Activated CD8-positive, alpha-beta T cell treated with anti-CD3 and anti-CD28 coated beads for 36 hours (primary cell): Measurements from ENCODE around the gene EIF4G3. TPM values are rescaled to one million over a fixed set of nuclear protein-coding genes. Genes with fewer than 3 reads are reported as not detected.

Experiments
- ATAC-seq: fragments of 200-7000 bp; cut with Tn5 transposase; one replicate; pipeline ENCODE4 v1.10.0; 2021; ENCODE audit warnings: mild to moderate bottlenecking, moderate library complexity
- CTCF ChIA-PET: fragments of 350-600 bp; sonication (Branson Sonifier 250); formaldehyde crosslinking; loops from one replicate; lab custom pipeline; 2021; ENCODE audit warnings: antibody characterized with exemption; lab: Charles Lee
- POLR2A ChIA-PET: fragments of 350-600 bp; sonication (Branson Sonifier 250); formaldehyde crosslinking; loops from one replicate; lab custom pipeline; 2021; ENCODE audit warnings: antibody characterized with exemption; lab: Charles Lee
- DNase-seq: peaks from one replicate; pipeline ENCODE4 v3.0.0-alpha.2; 2020
- H3K27ac Mint-ChIP-seq: one replicate; pipeline ENCODE4 v1.8.0; 2021; ENCODE audit warnings: mild to moderate bottlenecking, mixed read lengths
- H3K27me3 Mint-ChIP-seq: one replicate; pipeline ENCODE4 v1.8.0; 2021; ENCODE audit warnings: mixed read lengths
- H3K36me3 Mint-ChIP-seq: one replicate; pipeline ENCODE4 v1.8.0; 2021; ENCODE audit warnings: low read depth, mixed read lengths
- H3K4me1 Mint-ChIP-seq: one replicate; pipeline ENCODE4 v1.8.0; 2021; ENCODE audit warnings: low read depth, mixed read lengths
- H3K4me3 Mint-ChIP-seq: one replicate; pipeline ENCODE4 v1.8.0; 2021; ENCODE audit warnings: mild to moderate bottlenecking, moderate library complexity, mixed read lengths
- H3K9me3 Mint-ChIP-seq: one replicate; pipeline ENCODE4 v1.8.0; 2021; ENCODE audit warnings: mixed read lengths
- intact Hi-C: fragments of 100-400 bp; cut with micrococcal nuclease; formaldehyde crosslinking; loops from one replicate; pipeline ENCODE4 v1.10.0; 2022
- total RNA-seq, 2 experiments: library from RNA; stranded (reverse); gene quantifications; one replicate each; pipeline ENCODE4 v1.2.3, GENCODE V29; 2021
- TF ChIP-seq, protein P1 (sequence below): fragments of 200-600 bp; IDR thresholded peaks from one replicate; pipeline ENCODE4 v1.8.0; 2022; ENCODE audit warnings: antibody characterized with exemption, mild to moderate bottlenecking

Gene EIF4G3, protein sequence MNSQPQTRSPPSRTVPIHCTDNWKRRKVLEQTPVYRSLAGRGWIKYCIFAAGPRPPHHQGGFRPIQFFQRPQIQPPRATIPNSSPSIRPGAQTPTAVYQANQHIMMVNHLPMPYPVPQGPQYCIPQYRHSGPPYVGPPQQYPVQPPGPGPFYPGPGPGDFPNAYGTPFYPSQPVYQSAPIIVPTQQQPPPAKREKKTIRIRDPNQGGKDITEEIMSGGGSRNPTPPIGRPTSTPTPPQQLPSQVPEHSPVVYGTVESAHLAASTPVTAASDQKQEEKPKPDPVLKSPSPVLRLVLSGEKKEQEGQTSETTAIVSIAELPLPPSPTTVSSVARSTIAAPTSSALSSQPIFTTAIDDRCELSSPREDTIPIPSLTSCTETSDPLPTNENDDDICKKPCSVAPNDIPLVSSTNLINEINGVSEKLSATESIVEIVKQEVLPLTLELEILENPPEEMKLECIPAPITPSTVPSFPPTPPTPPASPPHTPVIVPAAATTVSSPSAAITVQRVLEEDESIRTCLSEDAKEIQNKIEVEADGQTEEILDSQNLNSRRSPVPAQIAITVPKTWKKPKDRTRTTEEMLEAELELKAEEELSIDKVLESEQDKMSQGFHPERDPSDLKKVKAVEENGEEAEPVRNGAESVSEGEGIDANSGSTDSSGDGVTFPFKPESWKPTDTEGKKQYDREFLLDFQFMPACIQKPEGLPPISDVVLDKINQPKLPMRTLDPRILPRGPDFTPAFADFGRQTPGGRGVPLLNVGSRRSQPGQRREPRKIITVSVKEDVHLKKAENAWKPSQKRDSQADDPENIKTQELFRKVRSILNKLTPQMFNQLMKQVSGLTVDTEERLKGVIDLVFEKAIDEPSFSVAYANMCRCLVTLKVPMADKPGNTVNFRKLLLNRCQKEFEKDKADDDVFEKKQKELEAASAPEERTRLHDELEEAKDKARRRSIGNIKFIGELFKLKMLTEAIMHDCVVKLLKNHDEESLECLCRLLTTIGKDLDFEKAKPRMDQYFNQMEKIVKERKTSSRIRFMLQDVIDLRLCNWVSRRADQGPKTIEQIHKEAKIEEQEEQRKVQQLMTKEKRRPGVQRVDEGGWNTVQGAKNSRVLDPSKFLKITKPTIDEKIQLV (N-terminal part only)
- 10 to 100 TPM; 48.2 to 48.4 TPM for total RNA-seq

DNA sequence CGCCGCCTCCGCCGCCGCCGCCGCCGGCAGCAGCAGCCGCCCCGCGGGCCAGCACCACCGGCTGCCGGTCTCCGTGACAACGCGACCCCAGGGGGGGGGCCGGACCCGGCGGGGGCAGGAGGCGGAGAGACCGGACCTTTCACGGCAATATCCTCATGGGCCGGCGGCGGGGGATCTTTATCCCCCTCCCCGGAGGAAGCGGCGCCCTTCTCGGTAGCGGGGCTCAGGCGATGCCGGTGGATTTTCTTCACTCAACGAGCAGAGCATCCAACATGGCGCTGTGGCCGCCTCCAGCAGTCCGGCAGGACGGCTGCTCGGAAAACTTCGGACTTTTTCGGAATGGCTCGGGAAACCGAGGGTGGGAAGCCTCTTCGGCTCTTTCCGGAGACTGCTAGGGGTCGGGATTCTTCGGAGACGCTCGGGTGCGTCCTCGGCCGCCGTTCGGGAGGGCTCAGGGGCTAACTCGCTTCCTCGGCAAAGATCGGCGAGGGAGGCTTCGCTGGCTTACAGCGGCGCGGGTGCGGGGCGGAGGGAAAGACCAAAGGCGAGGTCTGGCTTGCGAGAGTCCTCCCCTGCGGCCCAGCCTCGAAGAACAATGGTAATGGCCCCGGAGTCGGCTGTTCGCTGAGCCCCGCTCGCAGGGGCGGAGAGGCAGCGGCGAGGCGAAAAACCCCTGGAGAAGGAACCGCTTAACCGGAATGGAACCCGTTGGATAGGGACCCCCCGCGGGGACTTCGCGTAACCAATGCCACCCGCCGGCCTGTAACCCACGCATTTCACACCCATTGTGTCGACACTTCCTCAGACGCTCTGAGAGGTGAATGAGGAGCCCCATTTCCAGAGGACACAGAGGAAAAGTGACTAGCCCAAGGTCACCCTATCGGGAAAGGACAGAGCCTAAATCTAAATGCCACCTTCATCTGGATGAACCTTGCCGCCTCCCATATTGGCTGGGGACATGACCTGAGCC lies at the start of gene EIF4G3:
TSS of gene EIF4G3 (minus strand) at position 312 of the 970 bp plus-strand sequence. CDS start 174,155 bp downstream, outside the sequence.
- ChIA-PET CTCF (interaction anchor here (2.1 kb wide), 1 partner anchor 480 kb away, joined by 8 read pairs; no protein-coding TSS in a partner anchor), POLR2A (no interaction called here)
- DNase-seq (peak; percentile 99), ATAC-seq (peak; percentile 98)
- H3K4me1 Mint-ChIP-seq = peaks cover 26% of the 10 kb centered on the region
- H3K36me3 Mint-ChIP-seq = peaks cover 20% of the 10 kb centered on the region
- no peaks in the 10 kb centered on the region for H3K27me3 Mint-ChIP-seq
- H3K9me3 Mint-ChIP-seq = no peaks in the 10 kb centered on the region
- intact Hi-C loops = no loop called here
- H3K4me3 Mint-ChIP-seq = peak within 1 kb of the TSS; percentile 81
- peak within 1 kb of the TSS; percentile 93 for H3K27ac Mint-ChIP-seq
- TF ChIP-seq, protein P1, sequence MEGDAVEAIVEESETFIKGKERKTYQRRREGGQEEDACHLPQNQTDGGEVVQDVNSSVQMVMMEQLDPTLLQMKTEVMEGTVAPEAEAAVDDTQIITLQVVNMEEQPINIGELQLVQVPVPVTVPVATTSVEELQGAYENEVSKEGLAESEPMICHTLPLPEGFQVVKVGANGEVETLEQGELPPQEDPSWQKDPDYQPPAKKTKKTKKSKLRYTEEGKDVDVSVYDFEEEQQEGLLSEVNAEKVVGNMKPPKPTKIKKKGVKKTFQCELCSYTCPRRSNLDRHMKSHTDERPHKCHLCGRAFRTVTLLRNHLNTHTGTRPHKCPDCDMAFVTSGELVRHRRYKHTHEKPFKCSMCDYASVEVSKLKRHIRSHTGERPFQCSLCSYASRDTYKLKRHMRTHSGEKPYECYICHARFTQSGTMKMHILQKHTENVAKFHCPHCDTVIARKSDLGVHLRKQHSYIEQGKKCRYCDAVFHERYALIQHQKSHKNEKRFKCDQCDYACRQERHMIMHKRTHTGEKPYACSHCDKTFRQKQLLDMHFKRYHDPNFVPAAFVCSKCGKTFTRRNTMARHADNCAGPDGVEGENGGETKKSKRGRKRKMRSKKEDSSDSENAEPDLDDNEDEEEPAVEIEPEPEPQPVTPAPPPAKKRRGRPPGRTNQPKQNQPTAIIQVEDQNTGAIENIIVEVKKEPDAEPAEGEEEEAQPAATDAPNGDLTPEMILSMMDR = no peak

DNA sequence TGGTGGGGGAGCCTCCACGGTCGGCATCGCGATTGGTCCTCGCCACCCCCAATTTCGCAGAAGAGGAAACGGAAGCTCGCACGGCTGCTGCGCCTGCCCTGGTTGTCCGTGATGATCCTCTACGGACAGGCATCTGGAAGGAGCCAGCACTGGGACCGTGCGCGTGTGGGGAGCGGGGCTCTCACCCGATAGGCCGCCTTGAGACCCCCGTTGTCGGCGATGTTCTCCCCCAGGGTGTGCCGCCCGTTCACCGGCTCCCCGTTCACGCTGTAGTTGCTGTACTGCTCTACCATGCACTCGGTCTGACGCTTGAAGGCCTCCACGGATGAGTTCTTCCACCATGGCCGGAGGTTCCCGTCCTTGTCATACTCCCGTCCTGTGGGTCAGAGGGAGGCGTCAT lies 48.4 kb upstream of the EIF4G3 start:
- Mint-ChIP-seq H3K27ac (no peak overlapping the region), H3K4me1 (no peaks in the 10 kb centered on the region), H3K9me3 (no peaks in the 10 kb centered on the region), H3K4me3 (no peak overlapping the region), H3K27me3 (no peaks in the 10 kb centered on the region), H3K36me3 (peaks cover 36% of the 10 kb centered on the region)
- ChIA-PET CTCF (interaction anchor here (1.4 to 1.8 kb wide), 2 partner anchors 45 to 144 kb away, joined by 4 to 13 read pairs; no protein-coding TSS in a partner anchor), POLR2A (no interaction called here)
- TF ChIP-seq, protein P1 = no peak
- DNase-seq (no peak), ATAC-seq (no peak)
- intact Hi-C loops = no loop called here

DNA sequence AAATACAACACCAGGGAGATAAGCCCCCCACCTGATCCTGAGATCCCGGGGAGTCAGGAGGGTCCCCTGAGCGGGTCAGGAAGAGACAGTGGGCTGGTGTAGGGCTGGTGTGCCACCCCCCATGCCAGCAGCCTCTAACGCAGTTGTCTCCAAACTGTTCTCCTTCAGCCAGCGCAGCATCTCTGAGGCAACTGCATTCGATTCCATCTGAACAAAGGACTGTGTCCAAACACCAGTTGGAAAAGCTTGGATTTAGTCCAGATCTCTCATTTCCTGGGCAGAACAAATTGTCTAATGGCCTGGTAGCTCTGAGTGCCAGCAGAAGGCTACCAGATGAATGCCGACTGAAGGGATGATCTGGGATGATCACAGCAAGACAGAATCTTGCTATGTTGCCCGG lies 44.1 kb upstream of the EIF4G3 start:
- POLR2A ChIA-PET = no interaction called here
- intact Hi-C loops = no loop called here
- Mint-ChIP-seq H3K9me3 (no peaks in the 10 kb centered on the region), H3K36me3 (peaks cover 30% of the 10 kb centered on the region), H3K27ac (no peak overlapping the region), H3K27me3 (no peaks in the 10 kb centered on the region), H3K4me1 (peaks cover 2% of the 10 kb centered on the region), H3K4me3 (no peak overlapping the region)
- TF ChIP-seq, protein P1 = no peak
- CTCF ChIA-PET = no interaction called here
- DNase-seq (no peak), ATAC-seq (no peak)

DNA sequence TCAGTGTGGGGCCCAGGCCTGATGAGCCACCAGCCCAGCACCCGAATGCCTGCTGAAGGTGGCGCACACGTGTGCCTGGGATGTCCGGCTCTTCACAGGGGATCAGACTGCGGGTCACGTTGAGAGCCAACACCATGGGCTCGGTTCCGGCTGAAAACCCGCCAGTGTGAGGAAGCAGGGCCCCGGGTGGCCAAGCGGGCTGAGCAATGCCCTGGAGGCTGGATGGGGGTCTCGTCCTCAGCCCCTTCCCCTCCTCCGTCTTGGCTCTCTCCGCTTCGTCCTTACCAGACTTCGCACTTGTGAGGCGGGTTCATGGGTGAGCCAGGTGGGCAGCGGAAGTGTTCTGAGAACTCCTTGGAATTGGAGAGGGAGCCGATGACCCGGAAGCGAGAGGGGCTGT lies 43.0 kb upstream of the EIF4G3 start:
- no peak for DNase-seq
- H3K27ac Mint-ChIP-seq = peak overlapping the region; percentile 20
- POLR2A ChIA-PET = no interaction called here
- H3K9me3 Mint-ChIP-seq = no peaks in the 10 kb centered on the region
- CTCF ChIA-PET = interaction anchor here (0.9 to 4.2 kb wide), 2 partner anchors 15 to 145 kb away, joined by 3 to 25 read pairs; no protein-coding TSS in a partner anchor
- H3K27me3 Mint-ChIP-seq = no peaks in the 10 kb centered on the region
- TF ChIP-seq, protein P1 = no peak
- no peak for ATAC-seq
- peaks cover 24% of the 10 kb centered on the region for H3K36me3 Mint-ChIP-seq
- H3K4me1 Mint-ChIP-seq = peaks cover 2% of the 10 kb centered on the region
- H3K4me3 Mint-ChIP-seq = no peak overlapping the region
- intact Hi-C loops = no loop called here
